Measurements from ENCODE around the gene CCSER2. TPM values are rescaled to one million over a fixed set of nuclear protein-coding genes. Genes with fewer than 3 reads are reported as not detected.

The CCSER2 gene
- total and polyA plus RNA-seq, 8 donors: 7.0 to 87.9 (median 27.1) TPM

DNA sequence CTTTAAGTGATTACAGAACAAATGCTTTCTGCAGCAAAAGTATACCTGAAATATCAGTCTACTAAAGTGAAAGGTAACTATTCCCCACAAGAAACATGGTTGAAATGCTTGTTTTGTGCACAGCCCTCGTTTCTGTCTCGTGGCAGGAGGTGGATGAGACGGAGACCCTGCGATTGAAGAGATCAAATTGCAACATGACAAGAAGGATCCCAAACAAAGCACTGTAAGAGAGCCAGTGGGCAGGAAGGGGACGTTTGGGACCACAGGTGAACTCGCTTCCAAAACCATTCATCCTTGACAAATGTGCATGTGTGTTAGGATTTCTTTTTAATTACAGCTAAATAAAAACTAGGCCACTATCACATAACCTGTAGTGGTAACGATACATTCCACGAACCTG, 192.6 kb downstream of the CCSER2 start:
- 71 to 84% (median 80%) methylated on average over 8 of the region's 8 CpGs for WGBS, 5 donors
- no peak overlapping the region for H3K4me3 ChIP-seq
- no peak for DNase-seq
- no peaks in the 10 kb centered on the region for H3K27me3 ChIP-seq
- no peak overlapping the region for H3K27ac ChIP-seq
- intact Hi-C loops (cut with DNase I; ENCODE audit: low total_unique reads): no loop called here
- H3K4me1 ChIP-seq: peaks cover 0 to 11% (median 4%) of the 10 kb centered on the region in 4 donors
- peaks cover 0 to 3% (median 1%) of the 10 kb centered on the region in 4 donors for H3K36me3 ChIP-seq
- H3K9me3 ChIP-seq: peaks cover 0 to 8% (median 2%) of the 10 kb centered on the region in 4 donors
- TF ChIP-seq POLR2AphosphoS5 (IDR thresholded peaks at IDR 0.05) (no peak), POLR2A (IDR thresholded peaks at IDR 0.05) (no peak), EP300 (IDR thresholded peaks at IDR 0.05) (no peak)
- TF ChIP-seq, protein P1, sequence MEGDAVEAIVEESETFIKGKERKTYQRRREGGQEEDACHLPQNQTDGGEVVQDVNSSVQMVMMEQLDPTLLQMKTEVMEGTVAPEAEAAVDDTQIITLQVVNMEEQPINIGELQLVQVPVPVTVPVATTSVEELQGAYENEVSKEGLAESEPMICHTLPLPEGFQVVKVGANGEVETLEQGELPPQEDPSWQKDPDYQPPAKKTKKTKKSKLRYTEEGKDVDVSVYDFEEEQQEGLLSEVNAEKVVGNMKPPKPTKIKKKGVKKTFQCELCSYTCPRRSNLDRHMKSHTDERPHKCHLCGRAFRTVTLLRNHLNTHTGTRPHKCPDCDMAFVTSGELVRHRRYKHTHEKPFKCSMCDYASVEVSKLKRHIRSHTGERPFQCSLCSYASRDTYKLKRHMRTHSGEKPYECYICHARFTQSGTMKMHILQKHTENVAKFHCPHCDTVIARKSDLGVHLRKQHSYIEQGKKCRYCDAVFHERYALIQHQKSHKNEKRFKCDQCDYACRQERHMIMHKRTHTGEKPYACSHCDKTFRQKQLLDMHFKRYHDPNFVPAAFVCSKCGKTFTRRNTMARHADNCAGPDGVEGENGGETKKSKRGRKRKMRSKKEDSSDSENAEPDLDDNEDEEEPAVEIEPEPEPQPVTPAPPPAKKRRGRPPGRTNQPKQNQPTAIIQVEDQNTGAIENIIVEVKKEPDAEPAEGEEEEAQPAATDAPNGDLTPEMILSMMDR (IDR thresholded peaks at IDR 0.05): no peak

DNA sequence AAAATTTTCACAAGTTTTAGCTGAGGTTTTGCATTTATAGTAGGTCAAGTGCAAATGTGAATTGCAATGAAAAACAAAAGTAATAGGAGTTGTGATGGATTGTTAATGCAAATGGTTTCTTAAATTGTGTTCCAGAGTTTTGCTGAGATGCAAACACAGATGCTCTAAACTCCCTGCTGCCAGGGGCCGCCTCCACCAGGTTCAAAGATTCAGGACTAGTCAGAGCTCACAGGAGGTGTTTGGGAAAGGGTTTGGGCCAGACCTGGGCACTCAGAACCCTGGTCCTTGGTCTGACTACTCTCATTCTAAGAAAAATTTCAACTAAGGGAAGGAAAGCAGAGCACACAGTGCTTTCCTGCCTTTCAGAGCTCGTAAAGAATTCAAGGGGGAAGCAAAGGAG, 193.1 kb downstream of the CCSER2 start:
- no peak for TF ChIP-seq POLR2A (IDR thresholded peaks at IDR 0.05)
- no peak for TF ChIP-seq EP300 (IDR thresholded peaks at IDR 0.05)
- no peak for TF ChIP-seq POLR2AphosphoS5 (IDR thresholded peaks at IDR 0.05)
- TF ChIP-seq, protein P1 (IDR thresholded peaks at IDR 0.05): no peak
- H3K4me3 ChIP-seq: no peak overlapping the region

DNA sequence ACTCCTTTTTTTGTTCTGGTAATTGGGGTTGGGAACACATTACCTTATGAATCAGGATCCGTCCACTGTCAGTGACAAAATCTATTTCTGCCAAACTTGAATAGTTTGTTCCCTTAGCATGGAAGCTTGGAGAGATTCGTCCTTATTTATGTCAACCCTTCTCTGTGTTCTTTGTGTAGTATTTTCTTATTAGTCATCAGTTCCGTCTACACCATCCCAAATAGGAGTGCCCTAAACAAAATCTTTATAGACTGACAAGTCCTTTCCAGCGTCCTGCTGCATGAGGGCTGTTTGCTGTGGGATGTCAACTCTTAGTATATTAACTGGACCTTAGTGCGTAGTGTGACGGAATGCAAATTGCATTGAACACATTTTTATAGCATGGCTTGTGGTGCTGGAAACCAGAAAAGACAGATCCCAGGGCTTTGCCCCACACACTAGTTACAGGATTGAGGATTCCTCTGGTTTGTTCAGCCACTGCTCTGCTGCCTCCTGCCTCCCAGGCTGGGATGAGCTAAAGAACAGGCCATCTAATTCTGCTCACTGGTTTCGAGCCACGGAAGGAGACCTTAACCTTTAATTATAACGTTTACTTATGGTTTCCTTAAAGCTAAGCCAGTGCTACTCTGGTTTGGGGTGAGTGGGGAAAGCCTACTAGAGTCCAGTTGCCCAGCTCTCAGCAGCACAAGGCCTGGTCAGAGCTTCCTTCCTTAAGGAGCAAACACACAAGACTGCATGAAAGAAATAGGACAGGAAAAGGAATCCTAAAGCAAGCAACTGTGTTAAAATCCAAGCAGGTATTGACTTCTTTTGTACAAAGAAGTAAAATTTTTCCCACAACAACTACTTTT, 194.4 kb downstream of the CCSER2 start:
- peaks cover 0 to 11% (median 4%) of the 10 kb centered on the region in 4 donors for H3K4me1 ChIP-seq
- H3K4me3 ChIP-seq: no peak overlapping the region
- DNase-seq: no peak
- intact Hi-C loops (cut with DNase I; ENCODE audit: low total_unique reads): no loop called here
- no peaks in the 10 kb centered on the region for H3K36me3 ChIP-seq
- no peaks in the 10 kb centered on the region for H3K27me3 ChIP-seq
- whole genome bisulfite sequencing, 5 donors: 62 to 70% (median 66%) methylated on average over 9 of the region's 9 CpGs
- no peak overlapping the region for H3K27ac ChIP-seq
- peaks cover 0 to 11% (median 3%) of the 10 kb centered on the region in 4 donors for H3K9me3 ChIP-seq
- no peak for TF ChIP-seq EP300 (IDR thresholded peaks at IDR 0.05)
- TF ChIP-seq POLR2A (IDR thresholded peaks at IDR 0.05): no peak
- TF ChIP-seq, protein P1 (IDR thresholded peaks at IDR 0.05): no peak
- no peak for TF ChIP-seq POLR2AphosphoS5 (IDR thresholded peaks at IDR 0.05)

More for the DNA sequence above, 193.1 kb downstream of the CCSER2 start:
- intact Hi-C loops (cut with DNase I; ENCODE audit: low total_unique reads): no loop called here
- Histone ChIP-seq H3K36me3 (no peaks in the 10 kb centered on the region), H3K4me1 (peaks cover 0 to 11% (median 4%) of the 10 kb centered on the region in 4 donors), H3K27me3 (no peaks in the 10 kb centered on the region), H3K9me3 (peaks cover 0 to 11% (median 3%) of the 10 kb centered on the region in 4 donors), H3K27ac (no peak overlapping the region)
- 73 to 91% (median 87%) methylated on average over 2 of the region's 2 CpGs for WGBS, 5 donors
- DNase-seq: no peak

DNA sequence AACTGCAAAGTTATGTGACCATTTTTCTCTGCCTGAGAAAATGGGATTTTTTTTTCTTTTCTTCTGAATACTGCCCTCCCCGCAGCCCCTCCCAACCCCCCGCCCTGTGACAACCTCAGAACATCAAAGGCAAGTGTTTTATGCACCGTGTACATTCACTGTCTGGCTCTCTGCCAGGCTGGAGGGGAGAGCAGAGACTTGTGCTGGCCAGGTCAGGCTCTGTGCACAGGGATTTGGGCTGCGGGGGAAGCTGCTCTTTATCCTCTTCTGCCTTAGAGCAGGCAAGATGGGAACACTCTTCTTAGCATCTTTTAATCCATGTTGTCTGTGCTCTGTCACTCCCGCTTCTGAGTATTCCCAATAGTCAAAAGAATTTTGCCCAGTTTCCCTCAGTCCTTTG, 195.1 kb downstream of the CCSER2 start:
- 26 to 41% (median 30%) methylated on average over 5 of the region's 5 CpGs for WGBS, 5 donors
- Histone ChIP-seq H3K36me3 (no peaks in the 10 kb centered on the region), H3K9me3 (peaks cover 0 to 11% (median 3%) of the 10 kb centered on the region in 4 donors), H3K27ac (no peak overlapping the region), H3K27me3 (no peaks in the 10 kb centered on the region), H3K4me1 (peaks cover 0 to 11% (median 4%) of the 10 kb centered on the region in 4 donors), H3K4me3 (no peak overlapping the region)
- no peak for TF ChIP-seq POLR2AphosphoS5 (IDR thresholded peaks at IDR 0.05)
- TF ChIP-seq, protein P1 (IDR thresholded peaks at IDR 0.05): no peak
- TF ChIP-seq EP300 (IDR thresholded peaks at IDR 0.05): no peak
- no peak for TF ChIP-seq POLR2A (IDR thresholded peaks at IDR 0.05)
- intact Hi-C loops (cut with DNase I; ENCODE audit: low total_unique reads): no loop called here
- peak; percentile 32 to 53 for DNase-seq
